Measurements from ENCODE around the gene RNASE11.

DNA sequence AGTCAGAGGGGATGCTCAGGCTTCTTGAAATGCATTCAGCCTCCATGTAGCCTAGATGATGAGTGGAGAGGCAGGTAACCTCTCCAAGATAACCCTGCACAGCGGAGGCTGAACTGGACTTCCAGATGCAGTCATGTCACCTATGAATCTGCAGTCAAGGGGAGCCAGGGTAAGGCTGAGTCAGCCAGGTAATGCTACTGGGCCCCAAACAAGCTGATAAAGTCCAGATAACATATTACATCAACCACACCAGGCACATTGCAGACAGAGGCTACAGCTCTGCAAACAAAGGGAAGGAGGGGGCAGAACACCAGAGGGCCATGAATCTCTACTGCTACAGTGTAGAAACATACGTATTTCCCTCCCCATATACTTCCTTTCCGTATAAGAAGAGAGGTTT, 40.9 kb downstream of the RNASE11 start:
- TF ChIP-seq, protein P1, sequence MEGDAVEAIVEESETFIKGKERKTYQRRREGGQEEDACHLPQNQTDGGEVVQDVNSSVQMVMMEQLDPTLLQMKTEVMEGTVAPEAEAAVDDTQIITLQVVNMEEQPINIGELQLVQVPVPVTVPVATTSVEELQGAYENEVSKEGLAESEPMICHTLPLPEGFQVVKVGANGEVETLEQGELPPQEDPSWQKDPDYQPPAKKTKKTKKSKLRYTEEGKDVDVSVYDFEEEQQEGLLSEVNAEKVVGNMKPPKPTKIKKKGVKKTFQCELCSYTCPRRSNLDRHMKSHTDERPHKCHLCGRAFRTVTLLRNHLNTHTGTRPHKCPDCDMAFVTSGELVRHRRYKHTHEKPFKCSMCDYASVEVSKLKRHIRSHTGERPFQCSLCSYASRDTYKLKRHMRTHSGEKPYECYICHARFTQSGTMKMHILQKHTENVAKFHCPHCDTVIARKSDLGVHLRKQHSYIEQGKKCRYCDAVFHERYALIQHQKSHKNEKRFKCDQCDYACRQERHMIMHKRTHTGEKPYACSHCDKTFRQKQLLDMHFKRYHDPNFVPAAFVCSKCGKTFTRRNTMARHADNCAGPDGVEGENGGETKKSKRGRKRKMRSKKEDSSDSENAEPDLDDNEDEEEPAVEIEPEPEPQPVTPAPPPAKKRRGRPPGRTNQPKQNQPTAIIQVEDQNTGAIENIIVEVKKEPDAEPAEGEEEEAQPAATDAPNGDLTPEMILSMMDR (IDR thresholded peaks at IDR 0.05), result no peak
- TF ChIP-seq POLR2A (IDR thresholded peaks at IDR 0.05), result no peak
